A549 (cell line): ENCODE measurements around the gene CARD11. TPM values are rescaled to one million over a fixed set of nuclear protein-coding genes. Genes with fewer than 3 reads are reported as not detected.

Source experiments
- ATAC-seq, 2 experiments: fragments of 200-7000 bp in 1 of 2; fragments of >200 bp in 1 of 2; cut with Nextera tagmentation in 1 of 2; cut with Tn5 transposase in 1 of 2; 3 replicates each; pipeline versions ENCODE4 v1.8.0 to v1.9.1; 2018 to 2020; ENCODE audit warnings: mild to moderate bottlenecking in 1 of 2, moderate library complexity in 1 of 2
- CTCF ChIA-PET: fragments of 300-600 bp; sonication (Branson Sonifier 250); formaldehyde crosslinking; extraction: SDS; loops from one replicate; lab custom pipeline; 2021; ENCODE audit warnings: antibody characterized with exemption, inconsistent platforms; lab: Yijun Ruan, JAX
- POLR2A ChIA-PET: fragments of 350-600 bp; formaldehyde crosslinking; extraction: SDS; loops from one replicate; lab custom pipeline; 2021; ENCODE audit warnings: antibody characterized with exemption, inconsistent platforms; lab: Yijun Ruan, JAX
- DNase-seq, 2 experiments: peaks; one replicate each; pipeline versions ENCODE4 v3.0.0 to v3.0.0-alpha.2; 2011 to 2016; ENCODE audit warnings: low read depth in 1 of 2, low spot score in 1 of 2
- FAIRE-seq: peaks from 2 replicates; lab custom pipeline; 2011; peaks lifted over from hg19 to GRCh38; lab: Jason Lieb, UNC
- H3K27ac ChIP-seq, 2 experiments: fragments of >200 bp; sonication (Bioruptor Twin); formaldehyde crosslinking; 3 replicates each; pipeline ENCODE4 v1.5.1; 2016 to 2017
- H3K4me1 ChIP-seq: fragments of >200 bp; sonication (Bioruptor Twin); formaldehyde crosslinking; 3 replicates; pipeline ENCODE4 v1.6.1; 2016
- H3K4me2 ChIP-seq: fragments of >200 bp; sonication (Bioruptor Twin); formaldehyde crosslinking; 3 replicates; pipeline ENCODE4 v1.6.1; 2016
- H3K4me3 ChIP-seq: fragments of >200 bp; sonication (Bioruptor Twin); formaldehyde crosslinking; 3 replicates; pipeline ENCODE4 v1.5.1; 2016
- H3K9me3 ChIP-seq: fragments of >200 bp; sonication (Bioruptor Twin); formaldehyde crosslinking; 3 replicates; pipeline ENCODE4 v1.6.1; 2016
- CBX8 ChIP-seq: fragments of 200-600 bp; sonication (generic); IDR thresholded peaks from 2 replicates; pipeline ENCODE4 v1.6.1; 2016
- CHD2 ChIP-seq: fragments of 150-350 bp; IDR thresholded peaks from 2 replicates; pipeline ENCODE4 v1.6.1; 2014; ENCODE audit warnings: low read length; ENCODE audit not compliant: partially characterized antibody
- CHD4 ChIP-seq: fragments of 200-600 bp; sonication (generic); IDR thresholded peaks from 2 replicates; pipeline ENCODE4 v1.6.1; 2016; ENCODE audit warnings: antibody characterized with exemption, mild to moderate bottlenecking, borderline replicate concordance
- EHF ChIP-seq: fragments of 250-450 bp; sonication (Bioruptor Pico); IDR thresholded peaks from 2 replicates; pipeline ENCODE4 v1.5.0; 2020; ENCODE audit warnings: mild to moderate bottlenecking
- FOSL2 ChIP-seq, 2 experiments: fragments of 450-650 bp in 1 of 2; fragments of >200 bp in 1 of 2; sonication (Bioruptor Twin) in 1 of 2; formaldehyde crosslinking; IDR thresholded peaks; 2 replicates each; pipeline versions ENCODE4 v1.5.0 to v1.6.1; 2016 to 2020; ENCODE audit warnings: mild to moderate bottlenecking in 1 of 2, moderate library complexity in 1 of 2
- JUN ChIP-seq, 2 experiments: fragments of >200 bp; sonication (Bioruptor Twin); formaldehyde crosslinking; IDR thresholded peaks; 2 replicates in 1 of 2; 3 replicates in 1 of 2; pipeline ENCODE4 v1.6.1; 2016 to 2017
- MAZ ChIP-seq: fragments of 150-350 bp; IDR thresholded peaks from 2 replicates; pipeline ENCODE4 v1.6.1; 2014; ENCODE audit warnings: antibody characterized with exemption, low read depth, low read length, borderline replicate concordance
- PHF8 ChIP-seq: fragments of 200-600 bp; sonication (generic); IDR thresholded peaks from 2 replicates; pipeline ENCODE4 v1.6.1; 2016; ENCODE audit warnings: low read depth, mild to moderate bottlenecking, antibody characterized with exemption, moderate library complexity, borderline replicate concordance
- POLR2AphosphoS2 ChIP-seq: conservative IDR thresholded peaks from 2 replicates; pipeline ENCODE4 v1.6.1; 2012; ENCODE audit warnings: low read length, improper control_type of control experiment, inconsistent platforms
- RARB ChIP-seq: fragments of 250-450 bp; sonication (Bioruptor Pico); IDR thresholded peaks from 2 replicates; pipeline ENCODE4 v1.8.0; 2021; ENCODE audit warnings: mild to moderate bottlenecking, moderate library complexity
- RCOR1 ChIP-seq: fragments of 150-350 bp; IDR thresholded peaks from 2 replicates; pipeline ENCODE4 v1.6.1; 2014; ENCODE audit warnings: antibody characterized with exemption, low read length, low read depth
- RNF2 ChIP-seq: fragments of 200-600 bp; sonication (generic); IDR thresholded peaks from 2 replicates; pipeline ENCODE4 v1.6.1; 2016; ENCODE audit warnings: low read depth, mild to moderate bottlenecking, antibody characterized with exemption, moderate library complexity, borderline replicate concordance
- SREBF2 ChIP-seq: fragments of 450-650 bp; IDR thresholded peaks from 2 replicates; pipeline ENCODE4 v1.6.1; 2014; ENCODE audit warnings: mild to moderate bottlenecking, moderate library complexity
- ZSCAN20 ChIP-seq: fragments of 250-450 bp; sonication (Bioruptor Pico); IDR thresholded peaks from 2 replicates; pipeline ENCODE4 v1.8.0; 2022; ENCODE audit warnings: mild to moderate bottlenecking, moderate library complexity
- WGBS: methylation state at CpG from one replicate; pipeline ENCODE4 v1.1.6; 2017; ENCODE audit errors: missing lambda C conversion rate; 5-methylcytosine and 5-hydroxymethylcytosine counted together
- polyA plus RNA-seq, 4 experiments: library from polyadenylated mRNA; depleted of rRNA in 3 of 4; stranded (reverse); fragments of >200 nt; fragmentation: RNase III in 1 of 4; extraction: RNeasy Plus Mini Kit Qiagen cat#74134 plus additional on column Dnase treatment in 1 of 4; gene quantifications; 2 replicates in 3 of 4; 3 replicates in 1 of 4; pipeline ENCODE4 v1.2.3, GENCODE V29; 2011 to 2017
- TF ChIP-seq, protein P1 (sequence below): fragments of >200 bp; sonication (Bioruptor Twin); formaldehyde crosslinking; IDR thresholded peaks from 3 replicates; pipeline ENCODE4 v1.6.1; 2016
- TF ChIP-seq, protein P2 (sequence below): fragments of 250-450 bp; sonication (Bioruptor Pico); IDR thresholded peaks from 2 replicates; pipeline ENCODE4 v1.5.0; 2021; ENCODE audit warnings: mild to moderate bottlenecking, moderate library complexity, borderline replicate concordance
- TF ChIP-seq, protein P3 (sequence below): fragments of 200-600 bp; sonication (generic); IDR thresholded peaks from 2 replicates; pipeline ENCODE4 v1.6.1; 2016; ENCODE audit warnings: antibody characterized with exemption, mild to moderate bottlenecking, moderate library complexity
- TF ChIP-seq, protein P4 (sequence below): fragments of >200 bp; sonication (Bioruptor Twin); formaldehyde crosslinking; IDR thresholded peaks from 3 replicates; pipeline ENCODE4 v1.5.1; 2016

Gene CARD11
- polyA plus RNA-seq, 2 of the 4 experiments (the other 2 are of a cell fraction), result 0.48 to 1.1 TPM

DNA sequence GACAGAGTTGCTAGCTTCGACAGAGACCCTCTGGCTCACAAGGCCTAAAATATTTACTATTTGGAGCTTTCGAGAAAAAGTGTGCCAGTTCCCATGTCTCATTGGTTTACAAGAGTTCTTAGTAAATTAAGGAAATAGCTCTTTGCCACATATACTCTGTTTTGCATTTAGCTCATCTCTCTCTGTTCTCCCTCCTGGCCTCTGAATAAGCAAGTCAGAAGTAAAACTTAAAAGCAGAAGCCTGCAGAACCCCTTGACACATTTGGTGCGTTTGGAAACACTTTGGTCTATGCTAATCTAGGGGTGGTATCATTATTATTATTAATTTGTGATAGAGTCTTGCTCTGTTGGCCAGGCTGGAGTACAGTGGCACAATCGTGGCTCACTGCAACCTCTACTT, 6.4 kb downstream of the CARD11 start:
- ATAC-seq (no peak), DNase-seq (no peak), FAIRE-seq (no peak)
- Histone ChIP-seq H3K9me3 (no peaks in the 10 kb centered on the region), H3K27ac (no peak overlapping the region), H3K4me1 (no peaks in the 10 kb centered on the region), H3K4me3 (no peak overlapping the region), H3K4me2 (no peak overlapping the region)
- ChIA-PET CTCF (interaction anchor here (0.6 kb wide), 1 partner anchor 11 kb away, joined by 3 read pairs; no protein-coding TSS in a partner anchor), POLR2A (no interaction called here)
- TF ChIP-seq, protein P1, sequence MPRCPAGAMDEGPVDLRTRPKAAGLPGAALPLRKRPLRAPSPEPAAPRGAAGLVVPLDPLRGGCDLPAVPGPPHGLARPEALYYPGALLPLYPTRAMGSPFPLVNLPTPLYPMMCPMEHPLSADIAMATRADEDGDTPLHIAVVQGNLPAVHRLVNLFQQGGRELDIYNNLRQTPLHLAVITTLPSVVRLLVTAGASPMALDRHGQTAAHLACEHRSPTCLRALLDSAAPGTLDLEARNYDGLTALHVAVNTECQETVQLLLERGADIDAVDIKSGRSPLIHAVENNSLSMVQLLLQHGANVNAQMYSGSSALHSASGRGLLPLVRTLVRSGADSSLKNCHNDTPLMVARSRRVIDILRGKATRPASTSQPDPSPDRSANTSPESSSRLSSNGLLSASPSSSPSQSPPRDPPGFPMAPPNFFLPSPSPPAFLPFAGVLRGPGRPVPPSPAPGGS, result no peak
- TF ChIP-seq, protein P2, sequence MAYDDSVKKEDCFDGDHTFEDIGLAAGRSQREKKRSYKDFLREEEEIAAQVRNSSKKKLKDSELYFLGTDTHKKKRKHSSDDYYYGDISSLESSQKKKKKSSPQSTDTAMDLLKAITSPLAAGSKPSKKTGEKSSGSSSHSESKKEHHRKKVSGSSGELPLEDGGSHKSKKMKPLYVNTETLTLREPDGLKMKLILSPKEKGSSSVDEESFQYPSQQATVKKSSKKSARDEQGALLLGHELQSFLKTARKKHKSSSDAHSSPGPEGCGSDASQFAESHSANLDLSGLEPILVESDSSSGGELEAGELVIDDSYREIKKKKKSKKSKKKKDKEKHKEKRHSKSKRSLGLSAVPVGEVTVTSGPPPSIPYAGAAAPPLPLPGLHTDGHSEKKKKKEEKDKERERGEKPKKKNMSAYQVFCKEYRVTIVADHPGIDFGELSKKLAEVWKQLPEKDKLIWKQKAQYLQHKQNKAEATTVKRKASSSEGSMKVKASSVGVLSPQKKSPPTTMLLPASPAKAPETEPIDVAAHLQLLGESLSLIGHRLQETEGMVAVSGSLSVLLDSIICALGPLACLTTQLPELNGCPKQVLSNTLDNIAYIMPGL (CRISPR knock-in tag), result no peak
- TF ChIP-seq RNF2 (no peak), MAZ (no peak), EHF (CRISPR knock-in tag) (no peak), PHF8 (no peak), JUN (IDR thresholded peaks at IDR 0.05) (no peak), CBX8 (no peak), RCOR1 (no peak), SREBF2 (no peak), CHD2 (no peak), POLR2AphosphoS2 (no peak), ZSCAN20 (no peak), FOSL2 (IDR thresholded peaks at IDR 0.05) (no peak), FOSL2 (CRISPR knock-in tag; IDR thresholded peaks at IDR 0.05) (no peak), RARB (CRISPR knock-in tag) (no peak), CHD4 (no peak)
- TF ChIP-seq, protein P3, sequence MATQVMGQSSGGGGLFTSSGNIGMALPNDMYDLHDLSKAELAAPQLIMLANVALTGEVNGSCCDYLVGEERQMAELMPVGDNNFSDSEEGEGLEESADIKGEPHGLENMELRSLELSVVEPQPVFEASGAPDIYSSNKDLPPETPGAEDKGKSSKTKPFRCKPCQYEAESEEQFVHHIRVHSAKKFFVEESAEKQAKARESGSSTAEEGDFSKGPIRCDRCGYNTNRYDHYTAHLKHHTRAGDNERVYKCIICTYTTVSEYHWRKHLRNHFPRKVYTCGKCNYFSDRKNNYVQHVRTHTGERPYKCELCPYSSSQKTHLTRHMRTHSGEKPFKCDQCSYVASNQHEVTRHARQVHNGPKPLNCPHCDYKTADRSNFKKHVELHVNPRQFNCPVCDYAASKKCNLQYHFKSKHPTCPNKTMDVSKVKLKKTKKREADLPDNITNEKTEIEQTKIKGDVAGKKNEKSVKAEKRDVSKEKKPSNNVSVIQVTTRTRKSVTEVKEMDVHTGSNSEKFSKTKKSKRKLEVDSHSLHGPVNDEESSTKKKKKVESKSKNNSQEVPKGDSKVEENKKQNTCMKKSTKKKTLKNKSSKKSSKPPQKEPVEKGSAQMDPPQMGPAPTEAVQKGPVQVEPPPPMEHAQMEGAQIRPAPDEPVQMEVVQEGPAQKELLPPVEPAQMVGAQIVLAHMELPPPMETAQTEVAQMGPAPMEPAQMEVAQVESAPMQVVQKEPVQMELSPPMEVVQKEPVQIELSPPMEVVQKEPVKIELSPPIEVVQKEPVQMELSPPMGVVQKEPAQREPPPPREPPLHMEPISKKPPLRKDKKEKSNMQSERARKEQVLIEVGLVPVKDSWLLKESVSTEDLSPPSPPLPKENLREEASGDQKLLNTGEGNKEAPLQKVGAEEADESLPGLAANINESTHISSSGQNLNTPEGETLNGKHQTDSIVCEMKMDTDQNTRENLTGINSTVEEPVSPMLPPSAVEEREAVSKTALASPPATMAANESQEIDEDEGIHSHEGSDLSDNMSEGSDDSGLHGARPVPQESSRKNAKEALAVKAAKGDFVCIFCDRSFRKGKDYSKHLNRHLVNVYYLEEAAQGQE, result no peak
- TF ChIP-seq, protein P4, sequence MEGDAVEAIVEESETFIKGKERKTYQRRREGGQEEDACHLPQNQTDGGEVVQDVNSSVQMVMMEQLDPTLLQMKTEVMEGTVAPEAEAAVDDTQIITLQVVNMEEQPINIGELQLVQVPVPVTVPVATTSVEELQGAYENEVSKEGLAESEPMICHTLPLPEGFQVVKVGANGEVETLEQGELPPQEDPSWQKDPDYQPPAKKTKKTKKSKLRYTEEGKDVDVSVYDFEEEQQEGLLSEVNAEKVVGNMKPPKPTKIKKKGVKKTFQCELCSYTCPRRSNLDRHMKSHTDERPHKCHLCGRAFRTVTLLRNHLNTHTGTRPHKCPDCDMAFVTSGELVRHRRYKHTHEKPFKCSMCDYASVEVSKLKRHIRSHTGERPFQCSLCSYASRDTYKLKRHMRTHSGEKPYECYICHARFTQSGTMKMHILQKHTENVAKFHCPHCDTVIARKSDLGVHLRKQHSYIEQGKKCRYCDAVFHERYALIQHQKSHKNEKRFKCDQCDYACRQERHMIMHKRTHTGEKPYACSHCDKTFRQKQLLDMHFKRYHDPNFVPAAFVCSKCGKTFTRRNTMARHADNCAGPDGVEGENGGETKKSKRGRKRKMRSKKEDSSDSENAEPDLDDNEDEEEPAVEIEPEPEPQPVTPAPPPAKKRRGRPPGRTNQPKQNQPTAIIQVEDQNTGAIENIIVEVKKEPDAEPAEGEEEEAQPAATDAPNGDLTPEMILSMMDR, result no peak
- WGBS, result 51% methylated on average over 4 of the region's 4 CpGs
